ENCODE measurements around the gene EXOSC3. TPM values are rescaled to one million over a fixed set of nuclear protein-coding genes. Genes with fewer than 3 reads are reported as not detected.
"Not testable (repeated sequence)": the region's sequence is repeated elsewhere in the genome, so short reads cannot be mapped to it uniquely, and the experiment has no call there.

The EXOSC3 gene
- total RNA-seq = 13.1 TPM
- long read RNA-seq, transcript EXOSC3-201 (4 exons, 1,806 nt) = major isoform, 8 of 15 reads
- long read RNA-seq, partial matches to known transcripts = 0 of 15 reads
- long read RNA-seq, other reads (novel, unspliced or antisense) = 3 of 15 reads

GRCh38 chr9:37784616-37785483, at the start of gene EXOSC3:
Gene EXOSC3, minus strand, starts transcription at chr9:37785064. Its CDS starts 20 bp downstream, at chr9:37785044.
- peak; percentile 97 for DNase-seq (ENCODE audit: low spot score)
- intact Hi-C loops (cut with DNase I) = loop anchor here (1.0 to 10.0 kb wide), 2 partner anchors 15 to 300 kb away; partner anchors contain the start of genes DCAF10 and POLR1E

DNA sequence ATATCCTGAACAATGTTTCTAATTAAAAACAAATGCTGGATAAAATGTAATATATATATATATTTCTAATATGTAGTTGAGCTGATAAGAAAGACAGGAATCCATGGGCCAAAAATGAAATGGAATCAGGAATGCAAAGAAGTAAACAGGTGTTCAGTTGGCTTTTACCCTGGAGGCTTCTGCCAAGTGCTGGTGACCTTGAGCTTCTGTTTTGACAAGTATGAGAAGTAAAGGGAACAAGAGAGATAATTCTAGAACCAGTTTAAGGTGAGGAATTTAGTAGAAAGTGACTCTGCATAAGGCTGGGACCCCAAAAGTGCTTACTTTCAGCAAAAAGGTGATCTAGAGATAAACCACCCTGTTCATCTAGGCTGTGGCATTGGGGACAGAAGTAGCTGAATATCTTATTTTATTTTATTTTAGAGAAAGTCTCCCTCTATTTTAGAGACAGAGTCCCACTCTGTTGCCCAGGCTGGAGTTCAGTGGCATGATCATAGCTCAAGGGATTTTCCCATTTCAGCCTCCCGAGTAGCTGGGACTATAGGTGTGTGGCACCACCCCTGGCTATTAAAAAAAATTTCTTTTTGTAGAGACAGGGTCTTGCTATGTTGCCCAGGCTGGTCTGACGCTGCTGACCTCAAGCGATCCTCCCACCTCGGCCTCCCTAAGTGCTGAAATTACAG, 42.8 kb upstream of the EXOSC3 start:
- intact Hi-C loops (cut with DNase I) = no loop called here
- DNase-seq (ENCODE audit: low spot score) = no peak

- intact Hi-C loops (cut with DNase I) = not testable (repeated sequence)
Observed at GRCh38 chr9:37825174-37825573, 40.3 kb upstream of the EXOSC3 start.

GRCh38 chr9:37820142-37820541, 35.3 kb upstream of the EXOSC3 start:
- DNase-seq (ENCODE audit: low spot score) = no peak
- intact Hi-C loops (cut with DNase I) = no loop called here

More at GRCh38 chr9:37825174-37825573, 40.3 kb upstream of the EXOSC3 start:
- DNase-seq (ENCODE audit: low spot score) = not testable (repeated sequence)

GRCh38 chr9:37818849-37819248, 34.0 kb upstream of the EXOSC3 start:
- DNase-seq (ENCODE audit: low spot score) = no peak
- intact Hi-C loops (cut with DNase I) = no loop called here

DNA sequence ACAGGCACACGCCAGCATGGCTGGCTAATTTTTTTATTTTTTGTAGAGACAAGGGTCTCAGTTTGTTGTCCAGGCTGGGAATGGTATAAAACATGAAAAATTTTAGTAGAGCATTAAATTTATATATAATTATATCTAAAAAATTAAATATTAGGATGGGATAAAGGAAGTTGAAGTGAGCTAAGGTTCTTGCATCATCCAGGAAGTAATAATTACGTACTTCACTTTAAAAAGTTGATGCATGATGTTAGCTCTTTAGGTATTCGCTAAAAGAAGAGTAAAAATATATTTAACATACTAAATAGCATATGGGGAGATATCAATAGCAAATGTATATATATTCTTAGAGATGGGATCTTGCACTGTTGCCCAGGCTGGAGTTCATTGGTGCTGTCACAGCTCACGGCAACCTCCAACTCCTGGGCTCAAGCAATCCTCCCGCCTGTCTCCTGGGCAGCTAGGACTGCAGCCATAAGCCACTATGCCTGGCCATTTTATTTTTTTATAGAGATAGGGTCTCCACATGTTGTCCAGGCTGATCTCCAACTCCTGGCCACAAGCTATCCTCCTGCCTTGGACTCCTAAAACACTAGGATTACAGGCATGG, 28.0 kb upstream of the EXOSC3 start:
- intact Hi-C loops (cut with DNase I) = no loop called here
- no peak for DNase-seq (ENCODE audit: low spot score)

GRCh38 chr9:37811906-37812476, 27.1 kb upstream of the EXOSC3 start:
- intact Hi-C loops (cut with DNase I) = no loop called here
- DNase-seq (ENCODE audit: low spot score) = no peak

DNA sequence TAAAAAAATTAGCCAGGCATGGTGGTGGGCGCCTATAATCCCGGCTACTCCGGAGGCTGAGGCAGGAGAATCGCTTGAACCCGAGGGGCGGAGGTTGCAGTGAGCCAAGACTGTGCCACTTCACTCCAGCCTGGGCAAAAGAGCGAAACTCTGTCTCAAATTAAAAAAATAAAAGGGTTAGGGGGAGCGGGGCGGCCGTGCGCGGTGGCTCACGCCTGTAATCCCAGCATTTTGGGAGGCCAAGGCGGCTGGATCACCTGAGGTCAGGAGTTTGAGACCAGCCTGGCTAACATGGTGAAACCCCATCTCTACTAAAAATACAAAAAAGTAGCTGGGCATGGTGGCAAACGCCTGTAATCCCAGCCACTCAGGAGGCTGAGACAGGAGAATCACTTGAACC, 24.8 kb upstream of the EXOSC3 start:
- DNase-seq (ENCODE audit: low spot score) = not testable (repeated sequence)
- intact Hi-C loops (cut with DNase I) = loop anchor here (10.0 kb wide), 1 partner anchor 255 kb away; the partner anchor contains the start of gene SHB

DNA sequence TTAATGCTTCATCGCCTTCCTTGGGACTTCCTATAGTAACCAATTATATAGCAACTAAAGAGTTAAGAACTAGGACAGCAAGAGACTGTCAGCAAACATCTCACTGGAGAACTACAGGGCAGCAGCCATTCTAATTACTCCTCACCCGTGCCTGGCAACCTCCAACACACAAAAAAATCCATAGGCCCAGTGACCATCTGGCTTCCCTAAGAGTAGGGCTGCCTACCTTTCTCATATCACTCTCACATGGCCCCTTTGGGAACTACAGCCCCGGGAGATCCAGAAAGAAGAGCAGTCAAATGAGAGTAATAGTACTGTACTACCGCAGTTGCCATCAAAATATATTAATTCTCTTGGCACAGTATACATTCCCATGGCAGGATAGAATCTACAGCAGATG, 21.4 kb upstream of the EXOSC3 start:
- no peak for DNase-seq (ENCODE audit: low spot score)
- intact Hi-C loops (cut with DNase I) = loop anchor here (10.0 kb wide), 1 partner anchor 259 kb away; the partner anchor contains the start of gene SHB

GRCh38 chr9:37801959-37802711, 17.3 kb upstream of the EXOSC3 start:
- DNase-seq (ENCODE audit: low spot score) = no peak
- intact Hi-C loops (cut with DNase I) = loop anchor here (5.0 to 10.0 kb wide), 2 partner anchors 210 to 263 kb away; partner anchors contain the start of genes SHB and TOMM5

DNA sequence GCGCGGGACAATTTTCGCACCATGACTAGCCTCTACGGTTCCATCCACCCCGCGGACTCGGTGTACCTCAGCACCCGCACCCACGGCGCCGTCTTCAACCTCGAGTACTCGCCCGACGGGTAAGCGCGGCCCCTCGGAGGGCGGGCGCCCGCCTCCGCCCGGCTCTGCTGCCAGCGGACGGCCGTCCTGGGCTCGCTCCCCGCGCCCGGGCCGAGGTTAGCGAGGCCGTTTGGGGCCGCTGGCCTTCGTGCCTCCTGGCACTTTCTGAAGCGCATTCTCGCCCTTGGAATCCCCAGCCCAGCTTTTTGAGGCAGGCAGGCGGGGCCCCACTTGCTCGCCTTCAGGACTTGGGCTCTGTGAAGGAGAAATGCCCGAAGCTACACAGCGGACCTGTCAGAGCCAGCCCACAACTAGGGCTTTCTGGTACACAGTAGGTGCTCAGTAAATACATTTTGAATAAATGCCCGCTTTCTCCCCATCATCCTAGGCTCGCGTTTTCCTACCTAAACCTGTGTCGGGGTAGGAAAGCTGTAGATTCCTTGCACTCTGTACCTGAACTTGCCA, 16.5 kb upstream of the EXOSC3 start:
- no peak for DNase-seq (ENCODE audit: low spot score)
- intact Hi-C loops (cut with DNase I) = loop anchor here (5.0 to 10.0 kb wide), 2 partner anchors 209 to 263 kb away; partner anchors contain the start of genes SHB and TOMM5

- intact Hi-C loops (cut with DNase I) = loop anchor here (1.0 to 10.0 kb wide), 3 partner anchors 16 to 264 kb away; partner anchors contain the start of genes SHB and TOMM5
- DNase-seq (ENCODE audit: low spot score) = peak; percentile 94
Observed at GRCh38 chr9:37800631-37801286, 15.9 kb upstream of the EXOSC3 start, which contains the start of gene DCAF10. Gene DCAF10, plus strand, starts transcription at chr9:37800797. Its CDS starts 70 bp downstream, at chr9:37800867.

DNA sequence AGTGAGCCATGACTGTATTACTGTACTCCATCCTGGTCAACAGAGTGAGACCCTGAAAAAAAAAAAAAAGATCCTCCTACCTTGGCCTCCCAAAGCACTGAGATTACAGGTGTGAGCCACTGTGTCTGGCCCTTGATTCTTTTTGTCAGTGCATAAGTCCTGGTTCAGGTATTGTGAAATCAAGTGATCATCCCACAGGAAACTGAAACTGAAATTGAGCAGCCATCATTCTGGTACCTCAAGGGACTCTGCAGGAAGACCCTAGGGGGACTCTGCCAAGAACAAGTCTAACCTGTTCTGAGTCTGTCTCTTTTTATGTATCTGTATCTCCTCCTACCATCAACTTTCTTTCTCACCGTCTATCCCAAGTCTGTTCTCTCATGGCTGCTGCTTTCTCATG, 13.8 kb upstream of the EXOSC3 start:
- intact Hi-C loops (cut with DNase I) = no loop called here
- no peak for DNase-seq (ENCODE audit: low spot score)

DNA sequence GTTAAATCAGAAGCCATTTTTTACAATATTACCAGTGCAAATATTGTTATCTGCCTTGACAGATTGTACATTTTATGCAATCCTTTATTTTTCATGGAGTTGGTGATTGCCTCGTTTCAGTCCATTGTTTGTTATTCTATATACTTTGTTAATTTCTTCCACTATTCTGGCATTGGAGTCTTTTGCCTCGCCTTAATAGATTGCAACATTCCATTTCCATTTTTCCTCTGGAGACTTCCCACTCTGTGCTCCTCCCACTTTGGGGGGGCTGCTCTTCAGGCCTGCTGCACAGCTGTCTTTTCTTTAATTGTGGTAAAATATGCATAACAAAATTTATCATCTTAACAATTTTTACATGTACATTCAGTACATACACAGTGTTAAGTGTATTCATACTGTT, 11.4 kb upstream of the EXOSC3 start:
- intact Hi-C loops (cut with DNase I) = no loop called here
- no peak for DNase-seq (ENCODE audit: low spot score)

- DNase-seq (ENCODE audit: low spot score) = no peak
- intact Hi-C loops (cut with DNase I) = no loop called here
Observed at GRCh38 chr9:37792122-37792521, 7.3 kb upstream of the EXOSC3 start.

- intact Hi-C loops (cut with DNase I) = no loop called here
- no peak for DNase-seq (ENCODE audit: low spot score)
Observed at GRCh38 chr9:37790096-37790495, 5.2 kb upstream of the EXOSC3 start.

GRCh38 chr9:37788332-37788731, 3.5 kb upstream of the EXOSC3 start:
- DNase-seq (ENCODE audit: low spot score) = no peak
- intact Hi-C loops (cut with DNase I) = loop anchor here (10.0 kb wide), 1 partner anchor 304 kb away; the partner anchor contains the start of gene POLR1E
